ENCODE measurements around the gene NAGS. TPM values are rescaled to one million over a fixed set of nuclear protein-coding genes. Genes with fewer than 3 reads are reported as not detected.
"Not testable (repeated sequence)": the region's sequence is repeated elsewhere in the genome, so short reads cannot be mapped to it uniquely, and the experiment has no call there.

Gene NAGS
- total and polyA plus RNA-seq, 2 donors (not counting 1 experiment from before 2014, with no cell fraction given): 0.66 to 2.2 TPM

DNA sequence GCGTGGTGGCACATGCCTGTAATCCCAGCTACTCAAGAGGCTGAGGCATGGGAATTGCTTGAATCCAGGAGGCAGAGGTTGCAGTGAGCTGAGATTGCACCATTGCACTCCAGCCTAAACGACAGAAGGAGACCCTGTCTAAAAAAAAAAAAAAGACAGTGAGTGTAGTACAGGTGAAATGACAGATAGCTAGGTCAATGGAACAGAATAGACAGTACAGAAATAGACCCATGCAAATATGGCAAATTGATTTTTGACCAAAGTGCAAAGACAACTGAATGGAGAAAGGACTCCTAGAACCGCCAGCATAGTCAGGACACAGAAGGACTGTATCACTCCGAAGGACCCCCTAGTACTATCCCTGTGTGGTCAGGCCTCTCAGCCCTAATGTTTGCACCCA is 34.1 kb upstream of the NAGS start:
- ChIA-PET CTCF (interaction anchor here (0.7 kb wide), 1 partner anchor 78 kb away, joined by 4 read pairs; no protein-coding TSS in a partner anchor), POLR2A (no interaction called here)

DNA sequence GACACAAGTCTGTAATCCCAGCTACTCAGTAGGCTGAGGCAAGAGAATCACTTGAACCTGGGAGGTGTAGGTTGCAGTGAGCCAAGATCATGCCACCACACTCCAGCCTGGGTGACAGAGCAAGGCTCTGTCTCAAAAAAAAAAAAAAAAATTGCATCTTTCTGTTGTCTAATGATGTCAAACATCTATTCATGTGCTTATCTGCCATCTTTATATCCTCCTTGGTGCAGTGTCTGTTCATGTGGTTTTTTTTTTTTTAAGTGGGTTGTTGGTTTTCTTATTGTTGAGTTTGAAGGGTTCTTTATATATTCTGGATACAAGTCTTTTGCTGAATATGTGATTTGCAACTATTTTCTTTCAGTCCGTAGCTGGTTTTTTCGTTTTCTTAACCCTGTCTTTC is 33.0 kb upstream of the NAGS start:
- H3K9me3 ChIP-seq (ENCODE audit: control extremely low read depth in 1 of 3, control insufficient read depth in 2 of 3, insufficient read depth in 1 of 3, low read length in 2 of 3); H3K4me1 ChIP-seq (ENCODE audit: control insufficient read depth in 2 of 2, insufficient read depth in 2 of 2, low read length in 2 of 2); H3K27ac ChIP-seq (ENCODE audit: low read length in 2 of 2); H2AFZ ChIP-seq (ENCODE audit: insufficient read depth, low read depth, low read length, poor library complexity, severe bottlenecking); DNase-seq; POLR2A ChIA-PET; H3K9me3 Mint-ChIP-seq (ENCODE audit: insufficient read depth); H3K36me3 ChIP-seq (replicated peaks in 1 of 2; ENCODE audit: control extremely low read depth in 1 of 2, control insufficient read depth in 1 of 2, extremely low read depth in 1 of 2, insufficient read depth in 2 of 2, low read length in 1 of 2); intact Hi-C loops (cut with micrococcal nuclease); H3K27ac Mint-ChIP-seq; H3K79me2 ChIP-seq (ENCODE audit: control insufficient read depth, insufficient read depth, low read length); H3K4me3 Mint-ChIP-seq; H3K27me3 ChIP-seq (replicated peaks in 1 of 4; ENCODE audit: control extremely low read depth in 1 of 4, control insufficient read depth in 3 of 4, insufficient read depth in 4 of 4, low read length in 3 of 4); H3K4me2 ChIP-seq (replicated peaks; ENCODE audit: low read depth, low read length, poor library complexity, severe bottlenecking); H4K20me1 ChIP-seq (ENCODE audit: control insufficient read depth, insufficient read depth, low read length, poor library complexity, severe bottlenecking); ATAC-seq (ENCODE audit: low read depth); H3K4me1 Mint-ChIP-seq; H3K9ac ChIP-seq (ENCODE audit: low read length); H3K4me3 ChIP-seq (ENCODE audit: control extremely low read depth in 1 of 5, extremely low read depth in 1 of 5, insufficient read depth in 1 of 5, low read depth in 2 of 5, low read length in 4 of 5): not testable (repeated sequence)
- no CpG with 5 or more reads among the region's 2 CpGs for WGBS (ENCODE audit: insufficient coverage)
- peaks cover 22% of the 10 kb centered on the region for H3K27me3 Mint-ChIP-seq
- CTCF ChIA-PET: interaction anchor here (0.7 kb wide), 1 partner anchor 895 kb away, joined by 4 read pairs; no protein-coding TSS in a partner anchor

More for the DNA sequence above, 34.1 kb upstream of the NAGS start:
- H3K9ac ChIP-seq (ENCODE audit: low read length): no peak overlapping the region
- no peaks in the 10 kb centered on the region for H3K36me3 ChIP-seq (replicated peaks in 1 of 2; ENCODE audit: control extremely low read depth in 1 of 2, control insufficient read depth in 1 of 2, extremely low read depth in 1 of 2, insufficient read depth in 2 of 2, low read length in 1 of 2)
- no peak overlapping the region for H3K4me3 Mint-ChIP-seq
- no peak overlapping the region for H3K27ac Mint-ChIP-seq
- no peak overlapping the region for H2AFZ ChIP-seq (ENCODE audit: insufficient read depth, low read depth, low read length, poor library complexity, severe bottlenecking)
- peaks cover 0 to 2% (median 0%) of the 10 kb centered on the region in 4 experiments for H3K27me3 ChIP-seq (replicated peaks in 1 of 4; ENCODE audit: control extremely low read depth in 1 of 4, control insufficient read depth in 3 of 4, insufficient read depth in 4 of 4, low read length in 3 of 4)
- ATAC-seq (ENCODE audit: low read depth): no peak
- peaks cover 27% of the 10 kb centered on the region for H3K27me3 Mint-ChIP-seq
- no peaks in the 10 kb centered on the region for H4K20me1 ChIP-seq (ENCODE audit: control insufficient read depth, insufficient read depth, low read length, poor library complexity, severe bottlenecking)
- H3K27ac ChIP-seq (ENCODE audit: low read length in 2 of 2): no peak overlapping the region
- 90% methylated on average over 3 of the region's 4 CpGs for WGBS (ENCODE audit: insufficient coverage)
- no peak for DNase-seq
- no peaks in the 10 kb centered on the region for H3K9me3 Mint-ChIP-seq (ENCODE audit: insufficient read depth)
- no peaks in the 10 kb centered on the region for H3K4me1 Mint-ChIP-seq
- H3K4me1 ChIP-seq (ENCODE audit: control insufficient read depth in 2 of 2, insufficient read depth in 2 of 2, low read length in 2 of 2): no peaks in the 10 kb centered on the region
- H3K4me2 ChIP-seq (replicated peaks; ENCODE audit: low read depth, low read length, poor library complexity, severe bottlenecking): no peak overlapping the region
- H3K9me3 ChIP-seq (ENCODE audit: control extremely low read depth in 1 of 3, control insufficient read depth in 2 of 3, insufficient read depth in 1 of 3, low read length in 2 of 3): no peaks in the 10 kb centered on the region
- H3K4me3 ChIP-seq (ENCODE audit: control extremely low read depth in 1 of 5, extremely low read depth in 1 of 5, insufficient read depth in 1 of 5, low read depth in 2 of 5, low read length in 4 of 5): no peak overlapping the region
- TF ChIP-seq EZH2 (IDR thresholded peaks at IDR 0.05; ENCODE audit: borderline replicate concordance, insufficient read depth, low read depth, low read length, poor library complexity, severe bottlenecking): no peak
- TF ChIP-seq, protein P1, sequence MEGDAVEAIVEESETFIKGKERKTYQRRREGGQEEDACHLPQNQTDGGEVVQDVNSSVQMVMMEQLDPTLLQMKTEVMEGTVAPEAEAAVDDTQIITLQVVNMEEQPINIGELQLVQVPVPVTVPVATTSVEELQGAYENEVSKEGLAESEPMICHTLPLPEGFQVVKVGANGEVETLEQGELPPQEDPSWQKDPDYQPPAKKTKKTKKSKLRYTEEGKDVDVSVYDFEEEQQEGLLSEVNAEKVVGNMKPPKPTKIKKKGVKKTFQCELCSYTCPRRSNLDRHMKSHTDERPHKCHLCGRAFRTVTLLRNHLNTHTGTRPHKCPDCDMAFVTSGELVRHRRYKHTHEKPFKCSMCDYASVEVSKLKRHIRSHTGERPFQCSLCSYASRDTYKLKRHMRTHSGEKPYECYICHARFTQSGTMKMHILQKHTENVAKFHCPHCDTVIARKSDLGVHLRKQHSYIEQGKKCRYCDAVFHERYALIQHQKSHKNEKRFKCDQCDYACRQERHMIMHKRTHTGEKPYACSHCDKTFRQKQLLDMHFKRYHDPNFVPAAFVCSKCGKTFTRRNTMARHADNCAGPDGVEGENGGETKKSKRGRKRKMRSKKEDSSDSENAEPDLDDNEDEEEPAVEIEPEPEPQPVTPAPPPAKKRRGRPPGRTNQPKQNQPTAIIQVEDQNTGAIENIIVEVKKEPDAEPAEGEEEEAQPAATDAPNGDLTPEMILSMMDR (IDR thresholded peaks at IDR 0.05): no peak
- H3K79me2 ChIP-seq (ENCODE audit: control insufficient read depth, insufficient read depth, low read length): no peaks in the 10 kb centered on the region
- intact Hi-C loops (cut with micrococcal nuclease): no loop called here

DNA sequence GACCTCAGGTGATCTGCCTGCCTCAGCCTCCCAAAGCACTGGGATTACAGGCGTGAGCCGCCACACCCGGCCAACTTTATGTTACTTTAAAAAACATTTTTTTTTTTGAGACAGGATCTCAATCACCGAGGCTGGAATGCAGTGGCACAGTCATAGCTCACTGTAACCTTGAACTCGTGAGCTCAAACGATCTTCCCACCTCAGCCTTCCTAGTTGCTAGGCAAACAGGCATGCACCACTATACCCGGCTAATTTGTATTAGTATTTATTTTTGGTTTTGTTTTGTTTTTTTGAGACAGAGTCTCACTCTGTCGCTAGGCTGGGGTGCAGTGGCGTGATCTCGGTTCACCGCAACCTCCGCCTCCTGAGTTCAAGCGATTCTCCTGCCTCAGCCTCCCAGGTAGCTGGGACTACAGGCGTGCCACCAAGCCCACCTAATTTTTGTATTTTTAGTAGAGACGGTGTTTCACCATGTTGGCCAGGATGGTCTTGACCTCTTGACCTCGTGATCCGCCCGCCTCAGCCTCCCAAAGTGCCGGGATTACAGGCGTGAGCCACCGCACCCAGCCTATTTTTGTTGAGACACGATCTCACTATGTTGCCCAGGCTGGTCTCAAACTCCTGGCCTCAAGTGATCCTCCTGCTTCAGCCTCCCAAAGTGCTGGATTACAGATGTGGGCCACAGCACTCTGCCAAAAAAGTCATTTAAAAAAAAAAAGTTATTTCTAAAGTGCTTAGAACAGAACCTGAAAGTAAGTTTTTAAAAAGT is 31.8 kb upstream of the NAGS start:
- H4K20me1 ChIP-seq (ENCODE audit: control insufficient read depth, insufficient read depth, low read length, poor library complexity, severe bottlenecking); H3K9ac ChIP-seq (ENCODE audit: low read length); intact Hi-C loops (cut with micrococcal nuclease); H3K4me3 Mint-ChIP-seq; H3K79me2 ChIP-seq (ENCODE audit: control insufficient read depth, insufficient read depth, low read length); H3K4me1 ChIP-seq (ENCODE audit: control insufficient read depth in 2 of 2, insufficient read depth in 2 of 2, low read length in 2 of 2); H3K27me3 ChIP-seq (replicated peaks in 1 of 4; ENCODE audit: control extremely low read depth in 1 of 4, control insufficient read depth in 3 of 4, insufficient read depth in 4 of 4, low read length in 3 of 4); H3K9me3 Mint-ChIP-seq (ENCODE audit: insufficient read depth); POLR2A ChIA-PET; CTCF ChIA-PET; ATAC-seq (ENCODE audit: low read depth); H3K4me1 Mint-ChIP-seq; H3K4me2 ChIP-seq (replicated peaks; ENCODE audit: low read depth, low read length, poor library complexity, severe bottlenecking); H3K36me3 ChIP-seq (replicated peaks in 1 of 2; ENCODE audit: control extremely low read depth in 1 of 2, control insufficient read depth in 1 of 2, extremely low read depth in 1 of 2, insufficient read depth in 2 of 2, low read length in 1 of 2); H3K9me3 ChIP-seq (ENCODE audit: control extremely low read depth in 1 of 3, control insufficient read depth in 2 of 3, insufficient read depth in 1 of 3, low read length in 2 of 3); H2AFZ ChIP-seq (ENCODE audit: insufficient read depth, low read depth, low read length, poor library complexity, severe bottlenecking); DNase-seq; H3K4me3 ChIP-seq (ENCODE audit: control extremely low read depth in 1 of 5, extremely low read depth in 1 of 5, insufficient read depth in 1 of 5, low read depth in 2 of 5, low read length in 4 of 5); H3K27ac Mint-ChIP-seq; H3K27ac ChIP-seq (ENCODE audit: low read length in 2 of 2): not testable (repeated sequence)
- WGBS (ENCODE audit: insufficient coverage): 91% methylated on average over 18 of the region's 22 CpGs
- H3K27me3 Mint-ChIP-seq: peaks cover 18% of the 10 kb centered on the region

All from B cell (primary cell).